ENCODE measurements around the gene LRCOL1.
"Not testable (repeated sequence)": the region's sequence is repeated elsewhere in the genome, so short reads cannot be mapped to it uniquely, and the experiment has no call there.

LRCOL1 gene

GRCh38 chr12:132600048-132601032 is 10.0 kb downstream of the LRCOL1 start:
- DNase-seq (ENCODE audit: low read depth in 2 of 2) = no peak

DNA sequence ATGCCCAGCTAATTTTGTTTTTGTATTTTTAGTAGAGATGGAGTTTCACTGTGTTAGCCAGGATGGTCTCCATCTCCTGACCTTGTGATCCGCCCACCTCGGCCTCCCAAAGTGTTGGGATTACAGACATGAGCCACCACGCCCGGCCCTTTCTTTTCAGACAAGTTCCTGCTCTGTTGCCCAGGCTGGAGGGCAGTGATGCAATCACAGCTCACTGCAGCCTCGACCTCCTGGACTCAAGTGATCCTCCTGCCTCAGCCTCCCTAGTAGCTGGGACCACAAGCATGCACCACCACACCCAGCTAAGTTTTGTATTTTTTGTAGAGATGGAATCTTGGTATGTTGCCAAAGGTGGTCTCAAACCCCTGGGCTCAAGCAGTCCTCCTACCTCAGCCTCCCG is 10.9 kb downstream of the LRCOL1 start:
- DNase-seq (ENCODE audit: low read depth in 2 of 2) = not testable (repeated sequence)

DNA sequence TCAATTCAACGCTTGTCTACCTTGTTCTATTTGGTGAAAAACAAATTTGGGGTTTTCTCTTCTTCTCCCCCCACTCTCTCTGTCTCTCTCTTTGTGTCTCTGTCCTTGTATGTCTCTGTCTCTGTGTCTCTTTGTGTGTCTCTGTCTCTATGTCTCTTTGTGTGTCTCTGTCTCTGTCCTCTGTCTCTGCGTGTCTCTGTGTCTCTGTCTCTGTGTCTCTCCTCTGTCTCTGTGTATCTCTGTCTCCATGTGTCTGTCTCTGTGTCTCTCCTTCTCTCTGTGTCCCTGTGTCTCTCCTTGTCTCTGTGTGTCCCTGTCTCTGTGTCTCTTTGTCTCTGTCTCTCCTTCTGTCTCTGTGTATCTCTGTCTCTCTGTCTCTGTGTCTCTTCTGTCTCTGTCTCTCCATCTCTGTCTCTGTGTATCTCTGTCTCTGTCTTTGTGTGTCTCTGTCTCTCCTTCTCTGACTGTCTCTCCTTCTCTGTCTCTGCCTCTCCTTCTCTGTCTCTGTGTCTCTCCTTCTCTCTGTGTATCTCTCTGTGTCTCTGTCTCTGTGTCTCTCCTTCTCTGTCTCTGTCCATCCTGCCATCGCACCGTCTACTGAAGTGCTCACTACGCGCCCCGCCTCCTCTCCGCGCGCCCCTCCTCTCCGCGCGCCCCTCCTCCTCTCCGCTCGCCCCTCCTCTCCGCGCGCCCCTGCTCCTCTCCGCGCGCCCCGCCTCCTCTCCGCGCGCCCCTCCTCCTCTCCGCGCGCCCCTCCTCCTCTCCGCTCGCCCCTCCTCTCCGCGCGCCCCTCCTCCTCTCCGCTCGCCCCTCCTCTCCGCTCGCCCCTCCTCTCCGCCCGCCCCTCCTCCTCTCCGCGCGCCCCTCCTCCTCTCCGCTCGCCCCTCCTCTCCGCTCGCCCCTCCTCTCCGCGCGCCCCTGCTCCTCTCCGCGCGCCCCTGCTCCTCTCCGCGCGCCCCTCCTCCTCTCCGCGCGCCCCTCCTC is 12.8 kb downstream of the LRCOL1 start:
- no peak for DNase-seq (ENCODE audit: low read depth in 2 of 2)

DNA sequence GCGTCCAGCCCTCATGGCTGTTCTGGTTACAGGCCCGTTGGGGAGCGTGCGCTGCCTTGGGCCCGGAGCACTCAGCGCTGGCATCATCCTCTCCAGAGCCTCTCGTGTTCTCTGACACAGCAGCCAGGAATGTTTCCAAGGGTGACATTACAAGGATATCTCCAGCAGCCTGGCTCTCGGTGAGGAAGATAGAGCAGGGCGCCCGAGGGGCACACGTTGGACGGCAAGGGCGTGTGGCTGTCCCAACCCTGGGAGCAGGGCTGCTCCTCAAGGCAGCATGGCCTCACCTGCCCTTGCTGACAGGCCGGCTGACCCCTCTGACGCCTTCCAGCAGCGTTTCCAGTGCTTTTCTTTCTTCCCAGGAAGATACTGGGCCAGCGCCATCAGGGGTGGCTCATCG is 14.4 kb downstream of the LRCOL1 start:
- no peak for DNase-seq (ENCODE audit: low read depth in 2 of 2)

GRCh38 chr12:132595183-132595582 is 15.2 kb downstream of the LRCOL1 start:
- no peak for DNase-seq (ENCODE audit: low read depth in 2 of 2)

GRCh38 chr12:132593938-132594358 is 16.4 kb downstream of the LRCOL1 start:
- no peak for DNase-seq (ENCODE audit: low read depth in 2 of 2)

- DNase-seq (ENCODE audit: low read depth in 2 of 2) = no peak
Observed at GRCh38 chr12:132593521-132593920, 16.9 kb downstream of the LRCOL1 start.

DNA sequence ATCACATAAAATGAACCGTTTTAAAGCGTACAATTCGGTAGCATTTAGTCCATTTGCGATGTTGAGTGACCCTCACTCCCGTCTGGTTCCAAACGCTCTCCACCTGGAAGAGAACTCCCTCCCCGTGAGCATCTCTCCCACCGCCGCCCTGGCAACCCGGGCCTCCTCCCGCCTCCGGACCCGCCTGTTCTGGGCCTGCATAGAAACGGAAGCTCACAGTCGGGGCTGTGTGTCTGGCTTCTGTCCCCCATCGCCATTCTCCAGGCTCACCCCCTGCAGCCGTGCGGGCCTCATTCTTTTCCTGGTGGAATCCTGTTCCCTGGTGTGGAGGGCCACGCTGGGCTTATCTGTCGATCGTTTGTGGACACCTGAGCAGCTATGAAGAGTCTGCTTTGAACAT is 17.3 kb downstream of the LRCOL1 start:
- DNase-seq (ENCODE audit: low read depth in 2 of 2) = no peak

DNA sequence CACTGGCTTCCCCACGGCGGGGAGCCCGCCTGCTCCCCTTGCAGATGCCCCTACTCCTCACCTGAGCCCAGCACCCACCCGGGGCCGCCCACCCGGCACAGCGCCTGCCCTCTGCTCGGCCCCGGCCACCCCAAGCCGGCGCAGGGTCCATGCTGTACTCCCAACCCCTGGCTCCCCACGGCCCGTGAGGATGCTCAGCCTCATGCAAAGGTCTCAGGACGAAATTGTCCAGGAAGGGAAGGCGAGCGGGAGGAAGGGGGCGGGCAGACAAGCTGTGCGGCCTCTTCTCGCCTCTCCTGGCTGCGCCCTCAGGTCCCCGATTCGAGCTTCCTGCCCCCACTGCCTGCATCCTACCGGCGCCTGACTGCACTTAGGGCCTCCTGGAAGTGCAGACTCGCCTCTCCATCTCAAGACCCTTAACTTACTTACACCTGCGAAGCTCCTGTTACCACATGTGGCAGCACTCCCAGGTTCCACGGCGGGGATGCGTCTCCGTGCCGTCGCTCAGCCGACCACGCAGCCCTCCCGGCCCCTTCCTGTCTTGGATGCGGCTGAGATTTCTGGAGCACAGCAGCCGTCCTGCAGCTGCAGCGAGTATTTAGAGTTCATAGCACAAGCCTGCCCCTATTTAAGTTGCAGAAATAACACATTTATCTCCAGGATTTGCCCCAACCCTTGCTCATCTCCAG is 18.0 kb downstream of the LRCOL1 start:
- DNase-seq (ENCODE audit: low read depth in 2 of 2) = no peak

DNA sequence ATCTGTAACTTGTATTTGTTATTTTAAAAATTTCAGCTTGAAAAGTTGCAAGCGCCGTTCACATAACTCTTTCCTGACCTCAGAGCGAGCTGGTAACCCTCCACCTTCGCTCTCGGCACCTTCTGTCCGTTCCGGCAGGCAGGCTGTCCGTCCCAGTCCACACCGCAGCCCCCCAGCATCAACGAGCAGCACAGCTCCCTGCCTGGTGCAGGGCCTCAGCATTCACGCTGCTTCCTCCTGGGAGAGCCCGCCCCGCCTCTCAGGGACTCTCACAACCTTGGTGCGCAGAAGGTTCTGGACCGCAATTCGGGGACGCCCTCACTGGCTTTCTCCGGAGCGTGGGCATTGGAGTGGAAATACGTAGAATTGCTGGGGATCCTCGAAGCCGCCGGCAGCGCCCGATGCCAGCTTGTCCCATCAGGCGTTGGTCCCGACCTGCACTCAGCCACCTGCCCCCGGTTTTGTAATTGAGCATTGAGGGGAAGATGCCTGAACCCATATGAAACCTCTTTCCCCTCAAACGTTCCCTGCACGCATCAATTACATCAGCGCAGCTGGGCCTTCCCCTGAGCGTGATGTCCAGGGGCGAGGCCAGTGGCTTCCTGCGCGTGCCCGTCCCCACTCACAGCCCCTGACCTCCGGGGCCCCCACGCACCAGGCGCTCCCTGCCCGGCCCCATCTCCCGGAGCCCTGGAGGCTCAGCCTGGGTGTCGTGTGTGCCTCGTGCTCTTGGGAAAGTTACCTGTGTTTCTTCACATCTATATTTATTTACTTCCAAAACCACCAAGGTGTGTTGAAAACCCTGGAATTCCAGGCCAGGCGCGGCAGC is 19.1 kb downstream of the LRCOL1 start:
- no peak for DNase-seq (ENCODE audit: low read depth in 2 of 2)

DNA sequence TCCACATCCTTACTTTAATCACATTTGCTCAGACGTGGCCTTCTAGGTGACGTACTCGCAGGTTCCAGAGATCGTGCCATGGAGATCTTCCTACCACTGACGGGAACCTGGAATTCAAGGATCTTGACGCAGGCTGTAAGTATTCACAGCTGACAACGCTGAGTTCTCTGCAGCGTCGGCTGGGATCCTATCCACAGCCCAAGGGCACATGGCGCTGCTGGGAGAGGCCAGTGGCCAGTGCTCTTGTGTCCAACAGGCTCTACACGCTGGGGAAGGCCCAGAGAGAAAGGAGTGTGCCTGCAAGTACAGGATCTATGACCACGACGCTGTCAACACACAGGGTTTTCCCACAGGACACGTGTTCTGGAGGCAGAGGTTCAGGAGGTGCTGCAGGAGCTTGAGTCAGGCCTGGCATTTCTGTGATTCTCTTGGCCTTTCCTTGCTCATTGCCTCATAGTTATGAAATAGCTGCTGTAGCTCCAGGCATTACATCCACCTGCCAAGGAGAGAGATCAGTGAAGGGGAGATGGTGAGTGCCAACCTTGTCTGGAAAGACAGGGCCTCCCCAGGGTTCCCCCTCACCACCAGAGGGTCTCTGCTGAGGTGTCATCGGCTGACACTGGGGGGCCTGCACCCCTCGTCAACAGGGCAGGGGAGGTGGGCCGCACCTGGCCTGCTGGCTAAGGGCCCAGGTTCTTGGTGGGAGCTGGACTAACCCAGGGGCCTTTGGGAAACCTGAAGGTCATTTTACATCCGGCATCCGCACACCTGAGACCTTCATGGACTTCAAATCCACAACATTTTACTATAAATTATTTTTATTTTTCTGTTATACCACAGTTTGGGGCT is 21.3 kb downstream of the LRCOL1 start:
- DNase-seq (ENCODE audit: low read depth in 2 of 2) = no peak

DNA sequence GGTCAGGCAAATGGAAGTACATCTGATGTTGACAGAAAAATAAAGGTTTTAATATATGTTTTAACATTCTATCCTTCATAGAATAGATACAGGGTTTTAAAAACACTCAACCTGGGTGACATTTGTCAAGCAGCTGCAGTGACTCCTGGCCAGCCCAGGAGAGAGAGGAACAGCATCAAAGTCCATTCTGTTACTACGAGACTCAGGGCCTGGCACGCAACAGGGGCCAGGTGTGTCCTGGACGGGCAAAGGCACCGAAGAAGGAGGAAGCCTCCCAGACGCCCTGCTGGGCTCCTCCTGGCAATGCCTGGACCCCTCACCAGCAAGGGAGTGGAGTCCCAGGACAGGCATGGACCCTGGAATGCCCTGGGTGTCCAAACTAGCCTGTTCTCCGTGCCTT is 22.1 kb downstream of the LRCOL1 start:
- DNase-seq (ENCODE audit: low read depth in 2 of 2) = no peak

DNA sequence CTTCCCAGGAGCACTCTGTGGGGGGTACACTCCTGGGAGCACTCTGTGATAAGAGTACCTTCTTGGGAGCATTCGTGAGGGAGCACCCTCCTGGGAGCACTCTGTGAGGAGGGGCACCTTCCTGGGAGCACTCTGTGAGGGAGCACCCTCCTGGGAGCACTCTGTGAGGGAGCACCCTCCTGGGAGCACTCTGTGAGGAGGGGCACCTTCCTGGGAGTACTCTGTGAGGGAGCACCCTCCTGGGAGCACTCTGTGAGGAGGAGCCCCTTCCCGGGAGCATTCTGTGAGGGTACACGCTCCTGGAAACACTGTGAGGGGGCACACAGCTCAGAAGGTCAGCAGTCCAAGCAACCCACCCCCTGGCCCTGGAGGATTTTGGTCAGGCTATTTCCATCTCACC is 22.6 kb downstream of the LRCOL1 start:
- no peak for DNase-seq (ENCODE audit: low read depth in 2 of 2)

DNA sequence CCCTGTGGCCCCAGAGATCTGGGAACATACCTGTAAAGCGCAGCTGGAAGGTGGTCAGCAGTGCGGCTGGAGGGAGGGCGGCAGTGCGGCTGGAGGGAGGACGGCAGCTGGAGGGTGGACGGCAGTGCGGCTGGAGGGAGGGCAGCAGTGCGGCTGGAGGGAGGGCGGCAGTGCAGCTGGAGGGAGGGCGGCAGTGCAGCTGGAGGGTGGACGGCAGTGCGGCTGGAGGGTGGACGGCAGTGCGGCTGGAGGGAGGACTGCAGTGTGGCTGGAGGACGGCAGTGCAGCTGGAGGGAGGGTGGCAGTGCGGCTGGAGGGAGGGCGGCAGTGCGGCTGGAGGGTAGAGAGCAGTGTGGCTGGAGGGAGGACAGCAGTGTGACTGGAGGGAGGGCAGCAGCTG is 23.5 kb downstream of the LRCOL1 start:
- no peak for DNase-seq (ENCODE audit: low read depth in 2 of 2)

- DNase-seq (ENCODE audit: low read depth in 2 of 2) = no peak
Observed at GRCh38 chr12:132585177-132585576, 25.2 kb downstream of the LRCOL1 start.

DNA sequence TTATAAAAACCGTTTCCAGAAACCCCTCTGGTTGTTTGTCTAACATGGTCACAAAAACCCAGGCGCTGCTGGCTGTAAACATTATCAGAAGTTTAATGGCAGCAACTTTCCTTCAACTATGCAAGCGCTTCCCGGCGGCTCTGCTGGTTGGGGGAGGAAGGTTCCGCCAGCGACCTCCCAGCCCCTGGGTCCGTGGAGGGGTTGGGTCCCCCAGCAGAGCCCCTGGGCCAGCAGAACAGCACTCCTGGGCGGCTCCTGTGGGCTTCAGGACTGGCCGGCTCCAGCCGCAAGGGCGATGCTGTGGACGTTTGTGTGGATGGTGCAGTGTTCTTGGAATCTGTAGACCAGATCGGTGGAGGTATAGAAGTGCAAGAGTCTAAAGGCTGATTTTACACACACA is 26.0 kb downstream of the LRCOL1 start:
- no peak for DNase-seq (ENCODE audit: low read depth in 2 of 2)

DNA sequence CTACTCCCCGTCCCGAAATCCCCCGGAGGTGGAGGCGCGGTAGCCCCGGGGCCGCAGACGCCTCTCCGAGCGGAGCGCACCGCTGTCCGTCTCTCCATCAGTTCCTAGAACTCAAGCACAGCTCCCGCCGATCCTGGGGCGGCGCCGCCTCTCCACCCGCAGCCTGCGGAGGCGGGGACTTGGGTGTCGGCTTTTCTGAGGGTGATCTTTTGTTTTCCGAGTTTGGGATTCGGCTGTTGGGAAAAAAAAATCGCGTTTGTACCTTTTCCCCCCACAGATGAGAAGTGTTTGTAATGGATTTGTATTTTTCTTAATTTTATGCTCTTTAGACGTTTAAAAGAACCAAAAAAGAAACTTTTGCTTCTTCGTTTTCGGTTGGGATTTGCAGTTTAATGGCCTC is 26.6 kb downstream of the LRCOL1 start:
- no peak for DNase-seq (ENCODE audit: low read depth in 2 of 2)

DNA sequence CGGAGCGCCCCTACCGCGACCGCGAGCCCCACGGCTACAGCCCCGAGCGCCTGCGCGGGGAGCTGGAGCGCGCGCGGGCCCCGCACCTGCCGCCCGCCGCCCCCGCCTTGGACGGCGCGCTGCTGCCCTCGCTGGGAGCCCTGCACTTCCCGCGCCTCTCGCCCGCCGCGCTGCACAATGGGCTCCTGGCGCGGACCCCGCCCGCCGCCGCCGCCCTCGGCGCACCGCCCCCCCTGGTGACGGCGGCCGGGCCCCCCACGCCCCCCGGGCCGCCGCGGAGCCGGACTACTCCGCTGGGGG is 27.0 kb downstream of the LRCOL1 start:
- no peak for DNase-seq (ENCODE audit: low read depth in 2 of 2)

DNA sequence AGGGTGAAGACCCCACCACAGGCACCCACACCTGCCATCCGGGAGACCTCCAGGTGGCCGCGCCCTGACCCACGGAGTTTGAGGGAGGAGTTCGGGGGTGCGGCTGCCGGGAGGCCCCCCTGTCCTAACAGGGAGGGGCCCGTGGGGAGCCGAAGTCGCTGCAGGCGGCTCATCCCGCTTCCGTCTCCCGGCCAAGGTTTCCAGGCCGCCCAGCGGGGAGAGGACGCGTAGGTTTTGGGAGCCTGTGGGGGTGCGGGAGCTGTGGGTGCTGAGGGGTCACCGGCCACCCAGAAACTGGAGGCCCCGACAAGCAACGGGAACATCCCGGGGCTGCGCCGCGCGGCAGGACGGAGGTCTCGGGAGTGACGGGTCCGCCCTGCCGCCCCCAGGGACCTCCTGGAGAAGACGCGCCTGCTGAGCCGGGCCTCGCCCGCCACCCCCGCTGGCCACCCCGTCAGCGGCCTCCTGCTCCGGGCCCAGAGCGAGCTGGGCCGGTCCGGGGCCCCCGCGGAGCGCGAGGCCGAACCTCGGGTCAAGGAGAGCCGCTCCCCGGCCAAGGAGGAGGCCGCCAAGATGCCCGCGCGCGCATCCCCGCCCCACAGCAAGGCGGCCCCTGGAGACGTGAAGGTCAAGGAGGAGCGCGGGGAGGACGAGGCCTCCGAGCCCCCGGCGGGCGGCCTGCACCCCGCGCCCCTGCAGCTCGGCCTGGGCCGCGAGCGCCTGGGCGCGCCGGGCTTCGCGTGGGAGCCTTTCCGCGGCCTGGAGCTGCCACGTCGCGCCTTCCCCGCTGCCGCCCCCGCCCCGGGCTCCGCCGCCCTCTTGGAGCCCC is 27.6 kb downstream of the LRCOL1 start:
- no peak for DNase-seq (ENCODE audit: low read depth in 2 of 2)

Data from stimulated activated CD8-positive, alpha-beta memory T cell treated with anti-CD3 and anti-CD28 coated beads, Interleukin-15, amount 100 ng/mL, for 4 hours (primary cell).